Measurements from ENCODE around the gene SMARCA2. TPM values are rescaled to one million over a fixed set of nuclear protein-coding genes. Genes with fewer than 3 reads are reported as not detected.

Gene SMARCA2
- total RNA-seq, 1 donor from 2014 or later, result 91.4 TPM

DNA sequence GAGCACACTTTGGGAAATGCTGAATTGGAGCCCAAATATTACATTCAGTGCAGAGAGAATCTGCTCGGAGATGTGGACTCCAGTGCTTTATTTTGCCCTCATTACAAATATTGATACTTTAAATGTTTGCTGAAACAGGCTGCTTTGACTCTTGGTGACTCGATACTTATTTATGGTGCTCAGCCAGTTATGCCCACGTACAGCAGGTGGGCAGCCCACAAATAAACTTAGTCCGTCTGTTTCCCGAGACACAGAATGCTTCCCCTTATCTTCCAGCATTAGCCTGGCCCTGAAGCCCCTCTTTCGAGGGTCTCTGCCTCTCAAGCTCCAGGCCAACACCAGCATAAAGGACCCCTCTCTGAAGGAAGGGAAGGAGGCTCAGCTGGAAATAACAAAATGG lies 158.7 kb downstream of the SMARCA2 start:
- Mint-ChIP-seq H3K9me3 (peaks cover 5% of the 10 kb centered on the region), H3K4me3 (no peak overlapping the region), H3K27ac (no peak overlapping the region), H3K4me1 (peaks cover 3% of the 10 kb centered on the region), H3K36me3 (ENCODE audit: low read depth) (peaks cover 38% of the 10 kb centered on the region), H3K27me3 (no peaks in the 10 kb centered on the region)
- intact Hi-C loops (cut with micrococcal nuclease), result no loop called here
- no peak for DNase-seq

DNA sequence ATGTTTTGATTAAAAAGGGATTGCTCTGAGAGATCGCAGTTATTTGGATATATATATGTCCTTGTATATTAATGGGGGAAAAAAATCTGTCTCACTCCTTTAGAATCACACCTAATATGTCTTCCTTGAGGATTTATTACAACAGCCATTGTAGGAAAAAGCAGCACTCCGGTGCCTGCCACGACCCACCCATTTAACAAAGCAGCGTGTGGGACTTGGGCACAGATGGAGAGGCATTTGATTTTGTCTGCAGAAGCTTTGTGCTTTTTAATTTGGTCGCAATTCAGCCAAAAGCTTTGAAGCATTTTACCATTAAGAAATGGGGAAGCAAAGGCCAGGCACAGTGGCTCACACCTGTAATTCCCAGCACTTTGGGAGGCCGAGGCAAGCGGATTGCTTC lies 159.2 kb downstream of the SMARCA2 start:
- intact Hi-C loops (cut with micrococcal nuclease), result no loop called here
- peaks cover 35% of the 10 kb centered on the region for H3K36me3 Mint-ChIP-seq (ENCODE audit: low read depth)
- no peak overlapping the region for H3K27ac Mint-ChIP-seq

DNA sequence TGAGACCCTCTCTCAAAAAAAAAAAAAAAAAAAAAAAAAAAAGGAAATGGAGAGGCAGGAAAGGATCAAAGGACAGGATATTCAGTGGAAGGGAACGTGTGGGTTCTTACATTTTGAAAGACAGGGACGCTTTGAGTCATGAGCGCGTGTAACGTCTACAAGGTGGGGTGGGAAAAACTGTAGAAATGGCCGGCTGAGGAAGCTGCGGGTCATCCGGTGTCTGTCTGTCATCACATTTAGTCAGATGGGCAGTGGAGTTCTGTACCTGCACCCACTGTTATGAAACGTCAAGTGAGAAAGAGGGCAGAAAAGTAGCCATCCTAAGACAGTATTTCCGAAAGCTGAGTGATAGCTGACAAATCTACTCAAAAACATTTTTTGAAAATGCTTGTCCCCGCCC lies 159.8 kb downstream of the SMARCA2 start:
- no peak for DNase-seq
- Mint-ChIP-seq H3K27ac (no peak overlapping the region), H3K9me3 (peaks cover 5% of the 10 kb centered on the region), H3K4me3 (no peak overlapping the region), H3K36me3 (ENCODE audit: low read depth) (peaks cover 33% of the 10 kb centered on the region), H3K27me3 (no peaks in the 10 kb centered on the region), H3K4me1 (peaks cover 3% of the 10 kb centered on the region)
- intact Hi-C loops (cut with micrococcal nuclease), result no loop called here

More for the DNA sequence above, 159.2 kb downstream of the SMARCA2 start:
- H3K4me1 Mint-ChIP-seq, result peaks cover 3% of the 10 kb centered on the region
- peaks cover 5% of the 10 kb centered on the region for H3K9me3 Mint-ChIP-seq
- no peak overlapping the region for H3K4me3 Mint-ChIP-seq
- no peaks in the 10 kb centered on the region for H3K27me3 Mint-ChIP-seq
- no peak for DNase-seq

DNA sequence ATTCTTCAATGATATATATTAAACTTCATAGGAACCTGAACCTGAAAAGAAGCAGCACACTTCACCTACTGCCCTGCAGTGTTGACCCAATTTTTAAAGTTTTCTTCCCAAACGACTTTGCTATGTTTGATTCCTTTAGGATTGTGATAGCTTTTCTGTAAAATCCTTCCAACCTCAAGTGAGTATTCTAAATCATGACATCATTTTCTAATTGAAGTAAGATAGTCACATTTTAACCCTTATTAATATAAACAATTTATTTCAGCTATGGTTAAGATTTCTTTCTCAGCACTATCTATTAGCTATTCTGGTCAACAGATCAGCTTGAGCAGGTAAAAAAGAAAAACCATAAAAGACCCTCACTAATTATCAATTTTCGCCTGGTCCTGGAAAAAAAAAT lies 162.0 kb downstream of the SMARCA2 start:
- Mint-ChIP-seq H3K9me3 (peaks cover 5% of the 10 kb centered on the region), H3K27me3 (no peaks in the 10 kb centered on the region), H3K4me3 (no peak overlapping the region), H3K27ac (no peak overlapping the region), H3K36me3 (ENCODE audit: low read depth) (peaks cover 22% of the 10 kb centered on the region), H3K4me1 (peaks cover 3% of the 10 kb centered on the region)
- intact Hi-C loops (cut with micrococcal nuclease), result no loop called here
- no peak for DNase-seq

DNA sequence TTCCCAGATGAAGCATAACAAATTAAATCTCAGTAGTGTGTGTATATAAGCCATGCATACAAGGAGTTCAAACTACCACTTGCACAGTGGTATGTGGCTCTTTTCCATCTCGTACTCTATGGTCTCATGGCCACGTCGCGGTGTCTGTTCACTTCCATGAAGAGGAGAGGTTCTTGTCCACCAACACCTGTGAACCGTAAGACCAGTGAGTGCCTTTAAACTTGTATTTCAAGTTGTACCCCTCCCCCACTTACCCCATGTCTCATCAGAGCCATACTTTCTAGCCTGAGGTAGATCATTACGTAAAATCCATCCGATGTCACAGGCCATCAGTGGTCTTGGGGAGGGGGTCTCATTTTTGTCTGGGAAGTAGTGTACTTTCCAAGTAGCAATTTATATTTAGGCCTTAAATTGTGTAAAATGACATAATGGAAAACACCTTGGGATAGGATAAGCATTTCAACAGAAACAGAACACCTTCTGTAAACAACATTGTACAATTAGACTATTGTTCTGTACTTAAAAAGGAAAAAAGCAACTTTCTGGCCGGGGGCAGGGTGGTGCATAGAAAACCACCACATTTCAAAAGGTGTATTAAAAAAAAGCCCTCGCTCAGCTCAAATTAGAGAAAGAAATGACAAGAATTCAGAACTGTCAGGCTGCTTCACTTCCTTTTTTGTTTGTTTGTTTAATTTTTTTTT lies 163.0 kb downstream of the SMARCA2 start:
- H3K4me1 Mint-ChIP-seq, result peaks cover 3% of the 10 kb centered on the region
- no peaks in the 10 kb centered on the region for H3K27me3 Mint-ChIP-seq
- no peaks in the 10 kb centered on the region for H3K9me3 Mint-ChIP-seq
- intact Hi-C loops (cut with micrococcal nuclease), result no loop called here
- H3K36me3 Mint-ChIP-seq (ENCODE audit: low read depth), result peaks cover 15% of the 10 kb centered on the region
- no peak overlapping the region for H3K27ac Mint-ChIP-seq
- no peak for DNase-seq
- no peak overlapping the region for H3K4me3 Mint-ChIP-seq

DNA sequence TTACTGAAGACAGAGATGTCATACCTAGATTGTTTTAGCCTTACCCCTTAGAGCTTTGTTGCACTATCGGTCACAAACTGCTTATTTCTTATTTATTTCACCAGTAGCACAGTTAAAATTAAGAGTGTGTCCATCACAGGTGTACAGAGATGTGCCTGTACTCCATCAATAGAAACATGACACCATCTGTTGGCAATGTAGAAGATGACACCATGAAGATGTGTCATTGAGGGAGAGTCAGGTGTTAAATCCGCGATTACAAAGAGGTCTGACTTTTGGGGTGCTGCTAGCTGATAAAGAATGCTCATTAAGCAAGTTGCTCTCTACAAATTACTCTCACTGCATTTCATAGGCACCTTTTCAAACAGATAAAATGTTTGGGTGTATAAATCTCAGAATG lies 164.4 kb downstream of the SMARCA2 start:
- Mint-ChIP-seq H3K27me3 (no peaks in the 10 kb centered on the region), H3K9me3 (no peaks in the 10 kb centered on the region), H3K27ac (no peak overlapping the region), H3K4me1 (peaks cover 3% of the 10 kb centered on the region), H3K36me3 (ENCODE audit: low read depth) (peaks cover 25% of the 10 kb centered on the region), H3K4me3 (no peak overlapping the region)
- no peak for DNase-seq
- intact Hi-C loops (cut with micrococcal nuclease), result loop anchor here (1.0 kb wide), 1 partner anchor 47 kb away; no protein-coding TSS in a partner anchor

DNA sequence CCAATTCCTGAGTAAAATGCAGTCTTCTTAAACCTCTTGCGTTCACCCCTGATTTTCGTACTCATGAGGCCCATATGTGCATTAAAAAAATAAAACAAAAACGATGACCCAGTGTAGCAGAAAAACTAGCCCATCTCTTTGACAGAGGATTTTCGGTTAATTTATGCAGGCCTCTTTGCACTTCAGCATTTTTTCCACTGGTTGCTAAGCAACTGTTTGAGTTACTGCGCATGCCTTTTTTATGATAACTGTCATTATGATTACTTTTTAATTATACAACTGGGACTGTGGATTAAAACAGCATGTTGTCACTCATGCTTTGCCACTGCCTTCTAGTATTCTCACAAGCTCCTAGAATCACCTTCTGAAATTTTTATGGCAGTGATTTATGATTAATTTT lies 165.0 kb downstream of the SMARCA2 start:
- intact Hi-C loops (cut with micrococcal nuclease), result no loop called here

DNA sequence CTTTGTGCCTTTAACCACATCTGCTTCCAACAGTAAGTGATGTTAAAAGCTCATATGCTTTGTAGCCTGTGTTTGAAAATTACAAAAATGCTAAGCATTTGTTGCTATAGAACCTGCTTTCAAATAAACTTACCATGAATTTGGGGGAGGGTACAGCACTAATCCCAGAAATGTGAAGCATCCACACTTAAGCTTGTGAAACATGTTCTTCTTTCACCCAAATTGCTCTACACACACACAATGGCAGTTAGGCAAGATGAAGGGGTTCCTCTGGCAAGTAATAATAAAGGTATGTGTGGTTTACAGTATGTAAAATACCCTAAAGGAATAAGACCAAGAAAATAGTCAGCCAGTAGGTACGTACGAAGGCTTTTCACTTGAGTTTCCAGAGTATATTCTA lies 165.6 kb downstream of the SMARCA2 start:
- H3K27me3 Mint-ChIP-seq, result no peaks in the 10 kb centered on the region
- H3K36me3 Mint-ChIP-seq (ENCODE audit: low read depth), result peaks cover 22% of the 10 kb centered on the region
- intact Hi-C loops (cut with micrococcal nuclease), result no loop called here
- H3K9me3 Mint-ChIP-seq, result no peaks in the 10 kb centered on the region
- no peak overlapping the region for H3K27ac Mint-ChIP-seq
- H3K4me1 Mint-ChIP-seq, result no peaks in the 10 kb centered on the region
- H3K4me3 Mint-ChIP-seq, result no peak overlapping the region
- no peak for DNase-seq

More for the DNA sequence above, 165.0 kb downstream of the SMARCA2 start:
- H3K4me3 Mint-ChIP-seq, result no peak overlapping the region
- H3K27me3 Mint-ChIP-seq, result no peaks in the 10 kb centered on the region
- DNase-seq, result no peak
- no peak overlapping the region for H3K27ac Mint-ChIP-seq
- no peaks in the 10 kb centered on the region for H3K9me3 Mint-ChIP-seq
- H3K4me1 Mint-ChIP-seq, result peaks cover under 1% of the 10 kb centered on the region
- peaks cover 22% of the 10 kb centered on the region for H3K36me3 Mint-ChIP-seq (ENCODE audit: low read depth)

DNA sequence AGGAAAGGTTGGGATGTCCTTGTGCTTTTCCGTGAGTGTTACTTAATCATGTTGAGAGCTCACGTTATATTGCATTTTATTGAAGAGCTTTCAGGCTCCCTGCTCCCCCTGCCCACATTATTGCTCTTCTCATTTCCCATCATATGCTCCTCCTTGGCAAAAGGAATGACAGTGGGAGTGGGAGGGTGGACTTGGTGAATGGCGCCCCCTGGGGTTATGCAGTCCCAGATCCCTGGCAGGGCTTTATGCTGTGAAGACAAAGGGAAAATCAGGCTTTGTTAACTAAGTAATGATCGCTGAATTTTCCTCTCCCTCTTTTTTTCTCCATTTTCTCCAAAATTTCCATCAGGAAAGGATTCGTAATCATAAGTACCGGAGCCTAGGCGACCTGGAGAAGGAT lies 166.6 kb downstream of the SMARCA2 start:
- Mint-ChIP-seq H3K36me3 (ENCODE audit: low read depth) (peaks cover 28% of the 10 kb centered on the region), H3K27me3 (no peaks in the 10 kb centered on the region), H3K9me3 (no peaks in the 10 kb centered on the region), H3K4me3 (no peak overlapping the region), H3K27ac (no peak overlapping the region), H3K4me1 (no peaks in the 10 kb centered on the region)
- DNase-seq, result peak; percentile 62
- intact Hi-C loops (cut with micrococcal nuclease), result no loop called here

DNA sequence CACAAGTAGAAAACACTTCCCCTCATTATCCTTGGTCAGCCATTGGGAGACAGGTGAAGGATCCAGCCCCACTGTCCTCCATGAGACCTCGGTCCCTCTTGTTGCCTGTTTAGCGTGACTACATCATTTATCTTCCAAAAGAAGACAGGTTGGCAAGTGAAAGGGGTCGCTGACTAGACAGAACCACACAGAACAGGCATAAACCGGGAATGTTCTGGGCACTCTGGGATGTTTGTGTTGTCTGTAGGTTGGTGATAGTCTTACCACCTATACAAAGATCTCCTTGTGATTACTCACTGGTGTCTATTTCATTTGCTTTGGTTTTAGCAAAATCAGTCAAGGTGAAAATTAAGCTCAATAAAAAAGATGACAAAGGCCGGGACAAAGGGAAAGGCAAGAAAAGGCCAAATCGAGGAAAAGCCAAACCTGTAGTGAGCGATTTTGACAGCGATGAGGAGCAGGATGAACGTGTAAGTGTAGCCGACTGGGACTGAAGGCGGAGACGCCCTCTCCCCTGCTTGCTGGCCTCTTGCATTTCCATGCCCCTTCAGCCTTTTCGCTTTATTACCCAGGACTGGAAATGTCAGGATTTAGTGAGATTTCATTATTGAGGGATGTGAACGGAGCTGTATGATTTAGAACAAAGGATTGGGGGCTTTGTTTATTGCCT lies 175.9 kb downstream of the SMARCA2 start:
- Mint-ChIP-seq H3K36me3 (ENCODE audit: low read depth) (peaks cover 60% of the 10 kb centered on the region), H3K4me3 (no peak overlapping the region), H3K27ac (no peak overlapping the region), H3K4me1 (peaks cover 8% of the 10 kb centered on the region), H3K9me3 (no peaks in the 10 kb centered on the region), H3K27me3 (no peaks in the 10 kb centered on the region)
- DNase-seq, result no peak
- intact Hi-C loops (cut with micrococcal nuclease), result no loop called here

DNA sequence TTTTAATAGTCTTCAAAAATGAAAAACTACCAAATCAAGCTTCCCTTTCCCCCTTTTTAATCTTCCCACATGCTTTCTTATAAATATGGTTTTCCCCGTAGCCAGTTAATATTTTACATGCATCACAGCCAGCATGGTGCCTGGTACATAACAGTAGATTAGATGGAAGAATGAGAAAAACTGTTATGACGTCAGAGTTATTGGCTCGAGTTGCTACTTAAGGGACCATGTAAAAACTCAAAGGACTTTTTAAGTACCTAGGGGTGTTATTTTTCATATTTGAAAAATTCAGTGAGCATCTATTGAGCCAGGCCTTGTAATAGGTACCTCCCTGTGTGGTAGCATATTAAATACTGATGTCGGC lies 176.4 kb downstream of the SMARCA2 start:
- Mint-ChIP-seq H3K4me3 (no peak overlapping the region), H3K4me1 (peaks cover 8% of the 10 kb centered on the region), H3K36me3 (ENCODE audit: low read depth) (peaks cover 60% of the 10 kb centered on the region), H3K27me3 (no peaks in the 10 kb centered on the region), H3K9me3 (no peaks in the 10 kb centered on the region), H3K27ac (peak overlapping the region; percentile 88)
- DNase-seq, result no peak
- intact Hi-C loops (cut with micrococcal nuclease), result no loop called here

DNA sequence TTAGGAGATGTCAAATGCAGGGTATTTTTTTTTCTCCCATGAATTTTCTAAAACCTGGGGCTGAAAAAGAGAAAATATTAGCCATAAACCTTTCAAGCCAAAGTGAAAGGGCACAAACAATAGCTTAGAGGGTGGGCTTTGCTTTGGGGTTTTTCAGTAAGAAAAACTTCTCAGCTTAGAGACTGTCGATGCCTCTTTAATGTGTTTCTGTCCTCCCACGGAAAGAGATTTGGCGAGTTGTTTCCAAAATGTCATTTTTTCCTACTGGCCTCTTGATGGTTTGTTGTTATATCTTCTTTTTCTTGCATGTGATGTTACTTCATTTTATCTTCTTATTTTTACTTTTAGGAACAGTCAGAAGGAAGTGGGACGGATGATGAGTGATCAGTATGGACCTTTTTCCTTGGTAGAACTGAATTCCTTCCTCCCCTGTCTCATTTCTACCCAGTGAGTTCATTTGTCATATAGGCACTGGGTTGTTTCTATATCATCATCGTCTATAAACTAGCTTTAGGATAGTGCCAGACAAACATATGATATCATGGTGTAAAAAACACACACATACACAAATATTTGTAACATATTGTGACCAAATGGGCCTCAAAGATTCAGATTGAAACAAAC lies 177.3 kb downstream of the SMARCA2 start:
- no peaks in the 10 kb centered on the region for H3K9me3 Mint-ChIP-seq
- peak overlapping the region; percentile 88 for H3K27ac Mint-ChIP-seq
- H3K4me3 Mint-ChIP-seq, result peak overlapping the region; percentile 16
- peaks cover 8% of the 10 kb centered on the region for H3K4me1 Mint-ChIP-seq
- no peak for DNase-seq
- peaks cover 57% of the 10 kb centered on the region for H3K36me3 Mint-ChIP-seq (ENCODE audit: low read depth)
- intact Hi-C loops (cut with micrococcal nuclease), result loop anchor here (2.0 kb wide), 1 partner anchor 34 kb away; no protein-coding TSS in a partner anchor
- no peaks in the 10 kb centered on the region for H3K27me3 Mint-ChIP-seq

DNA sequence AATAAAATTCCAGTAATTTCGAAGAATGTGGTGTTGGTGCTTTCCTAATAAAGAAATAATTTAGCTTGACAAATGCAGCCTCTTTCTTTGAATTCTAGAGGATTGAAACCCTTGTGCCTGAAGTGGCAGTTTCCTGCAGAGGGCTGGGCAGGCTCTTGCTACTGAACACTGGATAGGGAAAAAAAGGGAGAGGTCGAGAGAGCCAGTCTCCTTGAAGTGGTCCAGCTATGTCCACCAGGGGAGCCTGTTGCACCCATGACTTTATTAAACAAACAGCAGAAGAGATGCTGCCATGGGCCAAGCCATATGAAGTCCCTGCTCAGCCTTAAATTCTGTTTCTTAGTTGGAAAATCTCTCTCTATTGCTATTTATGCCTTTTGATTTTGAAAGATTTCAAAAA lies 178.4 kb downstream of the SMARCA2 start:
- Mint-ChIP-seq H3K27me3 (no peaks in the 10 kb centered on the region), H3K27ac (no peak overlapping the region), H3K4me3 (no peak overlapping the region), H3K36me3 (ENCODE audit: low read depth) (peaks cover 63% of the 10 kb centered on the region), H3K4me1 (peaks cover 8% of the 10 kb centered on the region), H3K9me3 (no peaks in the 10 kb centered on the region)
- intact Hi-C loops (cut with micrococcal nuclease), result loop anchor here (2.0 kb wide), 1 partner anchor 35 kb away; no protein-coding TSS in a partner anchor
- DNase-seq, result no peak

DNA sequence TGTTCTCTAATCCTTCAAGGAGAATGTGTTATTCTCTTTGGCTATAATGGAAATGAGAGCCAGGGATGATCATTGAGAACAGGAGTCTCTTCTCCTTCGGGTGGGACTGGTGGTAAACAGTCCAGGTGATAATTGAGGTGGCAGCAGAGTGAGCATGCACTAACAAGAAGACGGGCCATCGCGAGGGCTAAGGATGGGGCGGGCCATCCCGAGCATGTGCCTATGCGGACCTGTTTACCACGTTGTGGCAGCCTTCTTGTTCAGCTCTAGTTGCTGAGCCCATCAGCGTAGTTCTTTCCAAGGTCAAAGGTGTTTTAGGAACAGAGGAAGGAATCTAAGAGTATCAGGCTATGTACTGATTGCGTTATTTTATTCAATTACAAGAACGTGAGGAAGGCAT lies 180.1 kb downstream of the SMARCA2 start:
- peaks cover 8% of the 10 kb centered on the region for H3K4me1 Mint-ChIP-seq
- DNase-seq, result no peak
- no peaks in the 10 kb centered on the region for H3K9me3 Mint-ChIP-seq
- peaks cover 60% of the 10 kb centered on the region for H3K36me3 Mint-ChIP-seq (ENCODE audit: low read depth)
- intact Hi-C loops (cut with micrococcal nuclease), result no loop called here
- H3K4me3 Mint-ChIP-seq, result no peak overlapping the region
- H3K27ac Mint-ChIP-seq, result no peak overlapping the region
- H3K27me3 Mint-ChIP-seq, result no peaks in the 10 kb centered on the region

All from activated CD4-positive, alpha-beta T cell treated with anti-CD3 and anti-CD28 coated beads, Interleukin-2, amount 10 ng/mL, durations not matched to agents 24 days and 14 days (primary cell).